Measurements from ENCODE around the gene MIP. TPM values are rescaled to one million over a fixed set of nuclear protein-coding genes. Genes with fewer than 3 reads are reported as not detected.
"Not testable (repeated sequence)": the region's sequence is repeated elsewhere in the genome, so short reads cannot be mapped to it uniquely, and the experiment has no call there.

Gene MIP
- total and polyA plus RNA-seq, 2 of the 4 experiments (the other 2 are of a cell fraction) = not detected

DNA sequence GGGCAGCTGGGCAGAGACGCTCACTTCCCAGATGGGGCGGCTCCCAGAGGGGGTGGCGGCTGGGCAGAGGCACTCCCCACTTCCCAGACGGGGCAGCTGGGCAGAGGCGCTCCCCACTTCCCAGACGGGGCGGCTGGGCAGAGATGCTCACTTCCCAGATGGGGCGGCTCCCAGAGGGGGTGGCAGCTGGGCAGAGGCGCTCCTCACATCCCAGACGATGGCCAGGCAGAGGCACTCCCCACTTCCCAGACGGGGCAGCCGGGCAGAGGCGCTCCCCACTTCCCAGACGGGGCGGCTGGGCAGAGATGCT, 39.6 kb upstream of the MIP start:
- H3K4me1 ChIP-seq (ENCODE audit: control insufficient read depth, insufficient read depth, low read length); H3K9me1 ChIP-seq (ENCODE audit: insufficient read depth, low read length); DNase-seq; CTCF ChIA-PET; BruUV-seq (replicated peaks); H4K8ac ChIP-seq (ENCODE audit: low read depth in 2 of 2, low read length in 2 of 2); H3K36me3 ChIP-seq (ENCODE audit: control insufficient read depth, insufficient read depth, low read length); H3K4me2 ChIP-seq (ENCODE audit: low read depth, low read length); H3K56ac ChIP-seq (ENCODE audit: extremely low read depth, insufficient read depth, low read length); intact Hi-C loops (cut with micrococcal nuclease); in situ Hi-C loops (cut with MboI; ENCODE audit: low sequenced_read_pairs); ATAC-seq (ENCODE audit: low read depth); H2BK120ac ChIP-seq (ENCODE audit: low read depth, low read length); H3K79me1 ChIP-seq (ENCODE audit: low read depth in 1 of 2, low read length in 2 of 2); H3K14ac ChIP-seq (replicated peaks; ENCODE audit: low read depth, low read length); H3K4ac ChIP-seq (ENCODE audit: low read depth, low read length); H2AK5ac ChIP-seq (ENCODE audit: low read depth, low read length); H2AFZ ChIP-seq (replicated peaks; ENCODE audit: low read length, poor library complexity); H4K20me1 ChIP-seq (ENCODE audit: insufficient read depth, low read length); H3K4me3 ChIP-seq (ENCODE audit: insufficient read depth, low read depth, low read length); H3K23ac ChIP-seq (ENCODE audit: low read depth, low read length); H2AK9ac ChIP-seq (replicated peaks; ENCODE audit: low read depth, low read length, poor library complexity); H3K27ac ChIP-seq (ENCODE audit: insufficient read depth, low read length); H4K91ac ChIP-seq (ENCODE audit: insufficient read depth, low read depth, low read length); H3K9ac ChIP-seq (ENCODE audit: low read depth, low read length); POLR2A ChIA-PET (ENCODE audit: unreplicated experiment); H3K9me3 ChIP-seq (ENCODE audit: control insufficient read depth, insufficient read depth, low read length); H4K5ac ChIP-seq (ENCODE audit: low read depth, low read length); H2BK15ac ChIP-seq (ENCODE audit: low read depth, low read length); H2BK5ac ChIP-seq (ENCODE audit: low read depth, low read length, poor library complexity, severe bottlenecking); H3K18ac ChIP-seq (ENCODE audit: low read depth, low read length); dilution Hi-C loops (cut with HindIII; ENCODE audit: low sequenced_read_pairs, unreplicated experiment); H2BK20ac ChIP-seq (ENCODE audit: low read depth, low read length): not testable (repeated sequence)
- peaks cover 21% of the 10 kb centered on the region for H3K27me3 ChIP-seq (ENCODE audit: control insufficient read depth, insufficient read depth, low read length)
- 75% methylated on average over 4 of the region's 15 CpGs; no CpG with 5 or more reads in 1 of the 2 experiments for WGBS, 2 experiments (ENCODE audit: extremely low coverage in 2 of 2, insufficient read length in 1 of 2)

DNA sequence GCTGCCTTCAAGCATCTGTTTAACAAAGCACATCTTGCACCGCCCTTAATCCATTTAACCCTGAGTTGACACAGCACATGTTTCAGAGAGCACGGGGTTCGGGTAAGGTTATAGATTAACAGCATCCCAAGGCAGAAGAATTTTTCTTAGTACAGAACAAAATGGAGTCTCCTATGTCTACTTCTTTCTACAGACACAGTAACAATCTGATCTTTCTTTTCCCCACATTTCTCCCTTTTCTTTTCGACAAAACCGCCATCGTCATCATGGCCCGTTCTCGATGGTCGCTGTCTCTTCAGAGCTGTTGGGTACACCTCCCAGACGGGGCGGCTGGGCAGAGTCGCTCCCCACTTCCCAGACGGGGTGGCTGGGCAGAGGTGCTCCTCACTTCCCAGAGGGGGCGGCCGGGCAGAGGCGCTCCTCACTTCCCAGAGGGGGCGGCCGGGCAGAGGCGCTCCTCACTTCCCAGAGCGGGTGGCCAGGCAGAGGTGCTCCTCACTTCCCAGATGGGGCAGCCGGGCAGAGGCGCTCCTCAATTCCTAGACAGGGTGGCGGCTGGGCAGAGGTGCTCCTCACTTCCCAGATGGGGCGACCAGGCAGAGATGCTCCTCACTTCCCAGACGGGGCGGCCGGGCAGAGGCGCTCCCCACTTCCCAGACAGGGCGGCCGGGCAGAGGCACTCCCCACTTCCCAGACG, 39.1 kb upstream of the MIP start:
- WGBS, 2 experiments (ENCODE audit: extremely low coverage in 2 of 2, insufficient read length in 1 of 2) = no CpG with 5 or more reads among the region's 31 CpGs
- intact Hi-C loops (cut with micrococcal nuclease); POLR2A ChIA-PET (ENCODE audit: unreplicated experiment): not testable (repeated sequence)

More for the DNA sequence above, 39.1 kb upstream of the MIP start:
- dilution Hi-C loops (cut with HindIII; ENCODE audit: low sequenced_read_pairs, unreplicated experiment); H3K18ac ChIP-seq (ENCODE audit: low read depth, low read length); H2BK20ac ChIP-seq (ENCODE audit: low read depth, low read length); H3K4me1 ChIP-seq (ENCODE audit: control insufficient read depth, insufficient read depth, low read length); H3K56ac ChIP-seq (ENCODE audit: extremely low read depth, insufficient read depth, low read length); H2AK5ac ChIP-seq (ENCODE audit: low read depth, low read length); ATAC-seq (ENCODE audit: low read depth); H4K20me1 ChIP-seq (ENCODE audit: insufficient read depth, low read length); CTCF ChIA-PET; H3K23ac ChIP-seq (ENCODE audit: low read depth, low read length); H2BK120ac ChIP-seq (ENCODE audit: low read depth, low read length); H3K9ac ChIP-seq (ENCODE audit: low read depth, low read length); H4K8ac ChIP-seq (ENCODE audit: low read depth in 2 of 2, low read length in 2 of 2); H3K36me3 ChIP-seq (ENCODE audit: control insufficient read depth, insufficient read depth, low read length); H3K9me3 ChIP-seq (ENCODE audit: control insufficient read depth, insufficient read depth, low read length); BruUV-seq (replicated peaks); DNase-seq; H3K4ac ChIP-seq (ENCODE audit: low read depth, low read length); H3K4me2 ChIP-seq (ENCODE audit: low read depth, low read length); H3K14ac ChIP-seq (replicated peaks; ENCODE audit: low read depth, low read length); H4K91ac ChIP-seq (ENCODE audit: insufficient read depth, low read depth, low read length); H3K4me3 ChIP-seq (ENCODE audit: insufficient read depth, low read depth, low read length); H3K79me1 ChIP-seq (ENCODE audit: low read depth in 1 of 2, low read length in 2 of 2); H2AK9ac ChIP-seq (replicated peaks; ENCODE audit: low read depth, low read length, poor library complexity); H3K9me1 ChIP-seq (ENCODE audit: insufficient read depth, low read length); H2BK5ac ChIP-seq (ENCODE audit: low read depth, low read length, poor library complexity, severe bottlenecking); H4K5ac ChIP-seq (ENCODE audit: low read depth, low read length); H3K27ac ChIP-seq (ENCODE audit: insufficient read depth, low read length); in situ Hi-C loops (cut with MboI; ENCODE audit: low sequenced_read_pairs); H2AFZ ChIP-seq (replicated peaks; ENCODE audit: low read length, poor library complexity); H2BK15ac ChIP-seq (ENCODE audit: low read depth, low read length): not testable (repeated sequence)
- peaks cover 24% of the 10 kb centered on the region for H3K27me3 ChIP-seq (ENCODE audit: control insufficient read depth, insufficient read depth, low read length)
